ENCODE data around the gene SYT9. TPM values are rescaled to one million over a fixed set of nuclear protein-coding genes. Genes with fewer than 3 reads are reported as not detected.

SYT9 gene
- total RNA-seq, 1 experiment from 2014 or later = not detected

DNA sequence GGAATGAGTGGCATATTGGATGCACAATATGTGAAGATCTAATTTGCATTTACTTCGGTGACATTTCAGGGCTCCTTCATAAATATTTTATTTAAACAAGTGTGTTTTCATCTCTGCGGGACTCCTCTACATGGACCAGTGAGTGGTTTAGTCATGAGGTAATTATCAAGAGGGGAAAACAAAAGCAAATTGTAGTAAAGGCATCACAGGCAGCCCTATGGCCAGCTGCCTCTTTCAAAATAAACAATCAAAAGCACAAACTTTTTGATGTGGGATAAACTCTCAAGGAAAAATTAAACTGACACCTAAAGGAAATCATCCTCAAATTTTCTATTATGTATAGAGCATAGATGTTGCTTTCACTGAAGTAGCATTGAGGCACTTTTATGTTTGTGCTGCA is 6.0 kb downstream of the SYT9 start:
- no peaks in the 10 kb centered on the region for H3K4me1 Mint-ChIP-seq (ENCODE audit: low read depth, unreplicated experiment)
- no TSS peak for BruUV-seq (replicated peaks)
- no peak overlapping the region for H3K4me3 Mint-ChIP-seq (ENCODE audit: low read depth, unreplicated experiment)
- DNase-seq = no peak
- H3K36me3 Mint-ChIP-seq (ENCODE audit: insufficient read depth, unreplicated experiment) = no peaks in the 10 kb centered on the region
- CTCF ChIA-PET = no interaction called here
- peaks cover 30% of the 10 kb centered on the region for H3K27me3 Mint-ChIP-seq (ENCODE audit: unreplicated experiment)
- H3K9me3 Mint-ChIP-seq (ENCODE audit: low read depth, unreplicated experiment) = no peaks in the 10 kb centered on the region
- intact Hi-C loops (cut with micrococcal nuclease; ENCODE audit: unreplicated experiment) = no loop called here
- H3K27ac Mint-ChIP-seq (ENCODE audit: unreplicated experiment) = no peak overlapping the region
- TF ChIP-seq, protein P1, sequence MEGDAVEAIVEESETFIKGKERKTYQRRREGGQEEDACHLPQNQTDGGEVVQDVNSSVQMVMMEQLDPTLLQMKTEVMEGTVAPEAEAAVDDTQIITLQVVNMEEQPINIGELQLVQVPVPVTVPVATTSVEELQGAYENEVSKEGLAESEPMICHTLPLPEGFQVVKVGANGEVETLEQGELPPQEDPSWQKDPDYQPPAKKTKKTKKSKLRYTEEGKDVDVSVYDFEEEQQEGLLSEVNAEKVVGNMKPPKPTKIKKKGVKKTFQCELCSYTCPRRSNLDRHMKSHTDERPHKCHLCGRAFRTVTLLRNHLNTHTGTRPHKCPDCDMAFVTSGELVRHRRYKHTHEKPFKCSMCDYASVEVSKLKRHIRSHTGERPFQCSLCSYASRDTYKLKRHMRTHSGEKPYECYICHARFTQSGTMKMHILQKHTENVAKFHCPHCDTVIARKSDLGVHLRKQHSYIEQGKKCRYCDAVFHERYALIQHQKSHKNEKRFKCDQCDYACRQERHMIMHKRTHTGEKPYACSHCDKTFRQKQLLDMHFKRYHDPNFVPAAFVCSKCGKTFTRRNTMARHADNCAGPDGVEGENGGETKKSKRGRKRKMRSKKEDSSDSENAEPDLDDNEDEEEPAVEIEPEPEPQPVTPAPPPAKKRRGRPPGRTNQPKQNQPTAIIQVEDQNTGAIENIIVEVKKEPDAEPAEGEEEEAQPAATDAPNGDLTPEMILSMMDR (IDR thresholded peaks at IDR 0.05; ENCODE audit: unreplicated experiment) = no peak

DNA sequence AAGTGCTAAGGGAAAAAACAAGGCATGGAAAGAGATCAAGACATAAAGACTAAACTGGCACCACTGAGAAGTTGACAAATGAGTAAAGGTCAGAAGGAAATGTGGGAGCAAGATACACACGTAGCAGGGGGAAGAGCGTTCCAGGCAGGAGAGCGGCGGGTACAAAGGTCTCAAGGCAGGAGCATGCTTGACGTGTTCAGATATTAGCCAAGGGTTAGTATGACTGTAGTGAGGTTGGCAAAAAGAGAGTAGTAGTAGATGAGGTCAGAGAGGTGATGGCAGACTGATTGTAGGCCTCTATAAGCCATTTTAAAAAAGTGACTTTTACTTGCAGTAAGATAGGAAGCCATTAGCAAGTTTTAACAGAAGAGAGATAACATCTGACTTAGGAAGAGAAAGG is 9.9 kb downstream of the SYT9 start:
- TF ChIP-seq, protein P1 (IDR thresholded peaks at IDR 0.05; ENCODE audit: unreplicated experiment) = no peak
- CTCF ChIA-PET = no interaction called here
- no peak for DNase-seq
- no TSS peak for BruUV-seq (replicated peaks)
- no peak overlapping the region for H3K27ac Mint-ChIP-seq (ENCODE audit: unreplicated experiment)
- H3K4me3 Mint-ChIP-seq (ENCODE audit: low read depth, unreplicated experiment) = no peak overlapping the region
- no peaks in the 10 kb centered on the region for H3K36me3 Mint-ChIP-seq (ENCODE audit: insufficient read depth, unreplicated experiment)
- no peaks in the 10 kb centered on the region for H3K27me3 Mint-ChIP-seq (ENCODE audit: unreplicated experiment)
- intact Hi-C loops (cut with micrococcal nuclease; ENCODE audit: unreplicated experiment) = no loop called here
- no peaks in the 10 kb centered on the region for H3K4me1 Mint-ChIP-seq (ENCODE audit: low read depth, unreplicated experiment)
- no peaks in the 10 kb centered on the region for H3K9me3 Mint-ChIP-seq (ENCODE audit: low read depth, unreplicated experiment)

DNA sequence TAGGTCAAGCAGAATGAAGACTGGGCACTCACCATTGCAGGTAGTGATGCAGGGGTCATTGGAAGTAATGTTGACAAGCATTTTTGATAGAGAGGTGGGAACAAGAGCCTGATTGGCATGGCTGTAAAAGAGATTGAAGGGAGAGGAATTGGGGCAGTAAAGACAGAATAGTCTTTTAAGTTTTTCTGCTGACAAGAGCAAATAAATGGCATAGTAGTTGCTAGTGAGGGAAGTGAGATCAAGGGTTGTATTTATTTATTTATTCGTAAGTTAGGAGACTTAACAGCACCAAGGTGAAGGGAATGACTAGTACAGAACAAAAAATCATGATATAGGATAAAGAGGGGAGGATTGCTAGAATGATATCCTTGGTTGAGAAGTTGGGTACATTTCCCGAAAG is 11.0 kb downstream of the SYT9 start:
- DNase-seq = no peak
- no peaks in the 10 kb centered on the region for H3K36me3 Mint-ChIP-seq (ENCODE audit: insufficient read depth, unreplicated experiment)
- intact Hi-C loops (cut with micrococcal nuclease; ENCODE audit: unreplicated experiment) = no loop called here
- CTCF ChIA-PET = no interaction called here
- H3K27me3 Mint-ChIP-seq (ENCODE audit: unreplicated experiment) = no peaks in the 10 kb centered on the region
- BruUV-seq (replicated peaks) = no TSS peak
- H3K9me3 Mint-ChIP-seq (ENCODE audit: low read depth, unreplicated experiment) = no peaks in the 10 kb centered on the region
- no peak overlapping the region for H3K27ac Mint-ChIP-seq (ENCODE audit: unreplicated experiment)
- H3K4me3 Mint-ChIP-seq (ENCODE audit: low read depth, unreplicated experiment) = no peak overlapping the region
- TF ChIP-seq, protein P1 (IDR thresholded peaks at IDR 0.05; ENCODE audit: unreplicated experiment) = no peak
- H3K4me1 Mint-ChIP-seq (ENCODE audit: low read depth, unreplicated experiment) = no peaks in the 10 kb centered on the region

DNA sequence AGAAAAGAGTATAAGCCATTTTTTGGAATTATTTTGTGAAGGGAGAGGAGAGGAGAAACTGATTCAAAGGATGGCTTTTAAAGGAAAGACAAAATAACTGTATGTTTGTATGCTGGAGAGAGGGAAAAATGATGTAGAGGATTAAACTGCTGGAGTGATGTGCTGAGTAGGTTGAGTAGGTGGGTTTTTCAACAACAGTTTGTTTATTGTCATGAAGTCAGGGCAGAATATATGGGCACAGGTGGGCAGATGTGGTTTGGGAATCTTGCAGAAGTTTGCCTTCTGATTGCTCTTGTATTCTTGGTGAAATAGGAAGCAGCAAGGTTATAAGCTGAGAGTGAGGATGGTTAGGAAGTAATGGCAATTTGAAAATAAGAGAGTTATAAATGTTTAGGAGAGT is 12.1 kb downstream of the SYT9 start:
- Mint-ChIP-seq H3K9me3 (ENCODE audit: low read depth, unreplicated experiment) (no peaks in the 10 kb centered on the region), H3K27me3 (ENCODE audit: unreplicated experiment) (no peaks in the 10 kb centered on the region), H3K36me3 (ENCODE audit: insufficient read depth, unreplicated experiment) (no peaks in the 10 kb centered on the region), H3K4me1 (ENCODE audit: low read depth, unreplicated experiment) (no peaks in the 10 kb centered on the region), H3K27ac (ENCODE audit: unreplicated experiment) (no peak overlapping the region), H3K4me3 (ENCODE audit: low read depth, unreplicated experiment) (no peak overlapping the region)
- TF ChIP-seq, protein P1 (IDR thresholded peaks at IDR 0.05; ENCODE audit: unreplicated experiment) = no peak
- CTCF ChIA-PET = no interaction called here
- no TSS peak for BruUV-seq (replicated peaks)
- DNase-seq = no peak
- intact Hi-C loops (cut with micrococcal nuclease; ENCODE audit: unreplicated experiment) = no loop called here

DNA sequence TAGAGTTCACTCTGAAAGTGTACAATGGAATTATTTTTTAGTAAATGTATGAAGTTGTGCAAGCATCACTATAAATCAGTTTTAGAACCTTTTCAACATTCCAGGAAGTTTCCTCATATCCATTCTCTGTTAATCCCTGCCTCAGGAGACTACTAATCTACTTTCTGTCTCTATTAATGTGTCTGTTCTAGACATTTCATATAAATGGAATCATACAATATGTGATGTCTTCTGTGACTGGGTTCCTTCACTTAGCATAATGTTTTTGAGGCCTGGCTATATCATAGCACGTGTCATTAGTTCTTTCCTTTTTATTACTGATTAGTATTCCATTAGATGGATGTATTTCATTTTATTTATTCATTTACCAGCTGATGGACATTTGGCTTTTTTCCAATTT is 17.1 kb downstream of the SYT9 start:
- no TSS peak for BruUV-seq (replicated peaks)
- Mint-ChIP-seq H3K36me3 (ENCODE audit: insufficient read depth, unreplicated experiment) (no peaks in the 10 kb centered on the region), H3K4me1 (ENCODE audit: low read depth, unreplicated experiment) (no peaks in the 10 kb centered on the region), H3K4me3 (ENCODE audit: low read depth, unreplicated experiment) (no peak overlapping the region), H3K27me3 (ENCODE audit: unreplicated experiment) (peaks cover 19% of the 10 kb centered on the region), H3K9me3 (ENCODE audit: low read depth, unreplicated experiment) (no peaks in the 10 kb centered on the region), H3K27ac (ENCODE audit: unreplicated experiment) (no peak overlapping the region)
- DNase-seq = no peak
- TF ChIP-seq, protein P1 (IDR thresholded peaks at IDR 0.05; ENCODE audit: unreplicated experiment) = no peak
- intact Hi-C loops (cut with micrococcal nuclease; ENCODE audit: unreplicated experiment) = no loop called here
- CTCF ChIA-PET = no interaction called here
